Measurements from ENCODE around the gene ERMAP.
A peak's percentile ranks its signal among the peaks of the same experiment; 100 is the strongest.
"Not testable (repeated sequence)": the region's sequence is repeated elsewhere in the genome, so short reads cannot be mapped to it uniquely, and the experiment has no call there.

ERMAP gene

GRCh38 chr1:42845193-42845592 lies 28.3 kb downstream of the ERMAP start:
- no peak for DNase-seq (ENCODE audit: low spot score)

- no peak for DNase-seq (ENCODE audit: low spot score)
These were observed 28.9 kb downstream of the ERMAP start for GRCh38 chr1:42845866-42846256.

GRCh38 chr1:42846257-42847110 lies 29.6 kb downstream of the ERMAP start, which contains the start of gene ZNF691:
ZNF691 (plus strand) TSS chr1:42846613; CDS start chr1:42849659, 3,046 bp downstream.
- DNase-seq (ENCODE audit: low spot score), result peak; percentile 98

GRCh38 chr1:42847111-42847595 lies 30.2 kb downstream of the ERMAP start:
- no peak for DNase-seq (ENCODE audit: low spot score)

GRCh38 chr1:42847721-42848460 lies 31.0 kb downstream of the ERMAP start:
- DNase-seq (ENCODE audit: low spot score), result no peak

- DNase-seq (ENCODE audit: low spot score), result no peak
These were observed 32.1 kb downstream of the ERMAP start for GRCh38 chr1:42848823-42849537.

GRCh38 chr1:42849944-42850343 lies 33.0 kb downstream of the ERMAP start:
- no peak for DNase-seq (ENCODE audit: low spot score)

- DNase-seq (ENCODE audit: low spot score), result no peak
These were observed 34.5 kb downstream of the ERMAP start for GRCh38 chr1:42851420-42851819.

- DNase-seq (ENCODE audit: low spot score), result no peak
These were observed 35.2 kb downstream of the ERMAP start for GRCh38 chr1:42851960-42852607.

GRCh38 chr1:42852608-42852980 lies 35.7 kb downstream of the ERMAP start:
- no peak for DNase-seq (ENCODE audit: low spot score)

GRCh38 chr1:42853116-42853884 lies 36.4 kb downstream of the ERMAP start:
- no peak for DNase-seq (ENCODE audit: low spot score)

GRCh38 chr1:42856554-42856953 lies 39.6 kb downstream of the ERMAP start:
- DNase-seq (ENCODE audit: low spot score), result not testable (repeated sequence)

GRCh38 chr1:42859366-42859765 lies 42.4 kb downstream of the ERMAP start:
- DNase-seq (ENCODE audit: low spot score), result not testable (repeated sequence)

- no peak for DNase-seq (ENCODE audit: low spot score)
These were observed 43.6 kb downstream of the ERMAP start for GRCh38 chr1:42860339-42861013.

GRCh38 chr1:42861014-42861399 lies 44.1 kb downstream of the ERMAP start:
- no peak for DNase-seq (ENCODE audit: low spot score)

- DNase-seq (ENCODE audit: low spot score), result no peak
These were observed 49.6 kb downstream of the ERMAP start for GRCh38 chr1:42866549-42866948.

- not testable (repeated sequence) for DNase-seq (ENCODE audit: low spot score)
These were observed 51.5 kb downstream of the ERMAP start for GRCh38 chr1:42868466-42868865.

- not testable (repeated sequence) for DNase-seq (ENCODE audit: low spot score)
These were observed 52.3 kb downstream of the ERMAP start for GRCh38 chr1:42869254-42869653.

- not testable (repeated sequence) for DNase-seq (ENCODE audit: low spot score)
These were observed 52.8 kb downstream of the ERMAP start for GRCh38 chr1:42869751-42870150.

- DNase-seq (ENCODE audit: low spot score), result not testable (repeated sequence)
These were observed 56.2 kb downstream of the ERMAP start for GRCh38 chr1:42873108-42873507.
